K562 (cell line): Measurements from ENCODE around the gene PRDM2.

Experiments used
- CHD7 ChIP-seq: fragments of 200-600 bp; sonication (generic); IDR thresholded peaks from one replicate; pipeline ENCODE4 v1.6.1; 2012; ENCODE audit warnings: mild to moderate bottlenecking, low read depth, low read length, inconsistent platforms
- EP300 ChIP-seq: IDR thresholded peaks from 2 replicates; pipeline ENCODE4 v1.6.1; 2012; ENCODE audit warnings: low read length, improper control_type of control experiment
- IRF2 ChIP-seq: sonication (generic); formaldehyde crosslinking; IDR thresholded peaks from 2 replicates; pipeline ENCODE4 v1.8.1; 2022; ENCODE audit warnings: mild to moderate bottlenecking, missing genetic modification reagents
- JUNB ChIP-seq: fragments of 450-650 bp; formaldehyde crosslinking; conservative IDR thresholded peaks from 2 replicates; pipeline ENCODE4 v1.4.0; 2020; ENCODE audit warnings: mild to moderate bottlenecking
- MAFF ChIP-seq: IDR thresholded peaks from 2 replicates; pipeline ENCODE4 v1.6.1; 2012; ENCODE audit warnings: low read length, improper control_type of control experiment
- MCM7 ChIP-seq, 2 experiments: fragments of 450-650 bp; IDR thresholded peaks; 2 replicates each; pipeline ENCODE4 v1.6.1; 2016 to 2018
- MLX ChIP-seq, 2 experiments: fragments of 450-650 bp in 1 of 2; sonication (generic) in 1 of 2; formaldehyde crosslinking; conservative IDR thresholded peaks; 2 replicates each; pipeline versions ENCODE4 v1.4.0 to v1.8.1; 2020 to 2022; ENCODE audit warnings: mild to moderate bottlenecking in 1 of 2, missing genetic modification reagents in 1 of 2
- NFE2L1 ChIP-seq: fragments of 450-650 bp; IDR thresholded peaks from 2 replicates; pipeline ENCODE4 v1.6.1; 2016; ENCODE audit warnings: missing genetic modification characterization, low read depth, mild to moderate bottlenecking, missing compliant biosample characterization, moderate library complexity, borderline replicate concordance
- TSC22D4 ChIP-seq: fragments of 450-650 bp; IDR thresholded peaks from 2 replicates; pipeline ENCODE4 v1.6.1; 2016; ENCODE audit warnings: missing genetic modification characterization, missing biosample characterization, control low read depth
- ZNF253 ChIP-seq: fragments of 250-450 bp; sonication (Bioruptor Pico); conservative IDR thresholded peaks from 2 replicates; pipeline ENCODE4 v1.6.1; 2021; ENCODE audit warnings: mild to moderate bottlenecking

GRCh38 chr1:13737398-13737797 is 37.4 kb downstream of the PRDM2 start:
- TF ChIP-seq MAFF (no peak), TSC22D4 (tag) (no peak), CHD7 (no peak), NFE2L1 (no peak), IRF2 (CRISPR knock-in tag) (no peak), EP300 (no peak), MLX (CRISPR knock-in tag; conservative IDR thresholded peaks at IDR 0.05) (no peak), MCM7 (IDR thresholded peaks at IDR 0.05) (no peak), JUNB (CRISPR knock-in tag) (no peak), ZNF253 (CRISPR knock-in tag) (no peak)
